Activated CD8-positive, alpha-beta T cell treated with anti-CD3 and anti-CD28 coated beads, Interleukin-2, amount 10 ng/mL, durations not matched to agents 7 days and 5 days (primary cell): Measurements from ENCODE around the gene PCDHA9. TPM values are rescaled to one million over a fixed set of nuclear protein-coding genes. Genes with fewer than 3 reads are reported as not detected.
"Not testable (repeated sequence)": the region's sequence is repeated elsewhere in the genome, so short reads cannot be mapped to it uniquely, and the experiment has no call there.

Source experiments
- ATAC-seq: fragments of 150-1000 bp; cut with Tn5 transposase; one replicate; pipeline ENCODE4 v1.10.0; 2021; ENCODE audit warnings: moderate library complexity
- CTCF ChIA-PET: fragments of 350-600 bp; sonication (Branson Sonifier 250); formaldehyde crosslinking; loops from one replicate; lab custom pipeline; 2021; ENCODE audit warnings: antibody characterized with exemption; lab: Charles Lee
- POLR2A ChIA-PET: fragments of 350-600 bp; sonication (Branson Sonifier 250); formaldehyde crosslinking; loops from one replicate; lab custom pipeline; 2021; ENCODE audit warnings: antibody characterized with exemption; lab: Charles Lee
- DNase-seq: peaks from one replicate; pipeline ENCODE4 v3.0.0-alpha.2; 2020
- H3K27ac Mint-ChIP-seq: one replicate; pipeline ENCODE4 v1.8.0; 2021; ENCODE audit warnings: mild to moderate bottlenecking, mixed read lengths
- H3K27me3 Mint-ChIP-seq: one replicate; pipeline ENCODE4 v1.8.0; 2021; ENCODE audit warnings: low read depth, mixed read lengths
- H3K36me3 Mint-ChIP-seq: one replicate; pipeline ENCODE4 v1.8.0; 2021; ENCODE audit warnings: low read depth, mixed read lengths
- H3K4me1 Mint-ChIP-seq: one replicate; pipeline ENCODE4 v1.8.0; 2021; ENCODE audit warnings: low read depth, mixed read lengths
- H3K4me3 Mint-ChIP-seq: one replicate; pipeline ENCODE4 v1.8.0; 2021; ENCODE audit warnings: mild to moderate bottlenecking, mixed read lengths
- H3K9me3 Mint-ChIP-seq: one replicate; pipeline ENCODE4 v1.8.0; 2022; ENCODE audit warnings: mixed read lengths; ENCODE audit not compliant: insufficient read depth
- total RNA-seq, 2 experiments: library from RNA; stranded (reverse); gene quantifications; one replicate each; pipeline ENCODE4 v1.2.3, GENCODE V29; 2021

PCDHA9 gene
- total RNA-seq, 2 experiments from 2014 or later, result not detected

DNA sequence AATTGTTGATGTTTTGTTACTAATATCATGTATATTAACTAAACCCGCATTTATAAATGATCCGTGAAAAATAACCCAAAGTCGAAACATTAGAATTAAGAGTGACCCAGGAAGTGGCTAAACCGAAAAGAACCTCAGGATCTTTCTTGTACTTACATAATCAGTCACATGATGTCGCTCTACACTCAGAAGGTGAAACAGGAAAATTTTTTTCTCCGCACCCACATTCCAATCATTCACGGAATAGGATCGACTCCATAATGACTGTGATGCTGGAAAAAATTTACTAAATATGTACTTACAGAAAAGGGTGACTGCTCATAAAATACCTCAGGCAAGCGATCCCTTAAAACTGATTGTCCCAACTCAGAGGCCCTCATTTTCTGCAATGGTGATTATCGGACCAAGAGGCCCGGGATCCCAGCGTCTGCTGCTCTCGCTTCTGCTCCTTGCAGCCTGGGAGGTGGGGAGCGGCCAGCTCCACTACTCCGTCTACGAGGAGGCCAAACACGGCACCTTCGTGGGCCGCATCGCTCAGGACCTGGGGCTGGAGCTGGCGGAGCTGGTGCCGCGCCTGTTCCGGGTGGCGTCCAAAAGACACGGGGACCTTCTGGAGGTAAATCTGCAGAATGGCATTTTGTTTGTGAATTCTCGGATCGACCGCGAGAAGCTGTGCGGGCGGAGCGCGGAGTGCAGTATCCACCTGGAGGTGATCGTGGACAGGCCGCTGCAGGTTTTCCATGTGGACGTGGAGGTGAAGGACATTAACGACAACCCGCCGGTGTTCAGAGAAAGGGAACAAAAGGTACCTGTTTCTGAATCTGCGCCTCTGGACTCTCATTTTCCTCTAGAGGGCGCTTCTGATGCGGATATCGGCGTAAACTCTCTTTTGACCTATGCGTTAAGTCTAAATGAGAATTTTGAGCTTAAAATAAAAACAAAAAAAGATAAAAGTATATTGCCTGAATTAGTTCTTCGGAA lies 27.2 kb downstream of the PCDHA9 start, which contains the start of gene PCDHA12:
Gene PCDHA12, plus strand, starts transcription at position 224 of the 981 bp plus-strand sequence. Its CDS starts 165 bp downstream, at position 389.
- ATAC-seq, result no peak
- H3K36me3 Mint-ChIP-seq, result no peaks in the 10 kb centered on the region
- no peak within 1 kb of the TSS for H3K27ac Mint-ChIP-seq
- POLR2A ChIA-PET, result no interaction called here
- H3K9me3 Mint-ChIP-seq, result peaks cover 15% of the 10 kb centered on the region
- H3K27me3 Mint-ChIP-seq, result no peaks in the 10 kb centered on the region
- CTCF ChIA-PET, result interaction anchor here (0.9 kb wide), 1 partner anchor 312 kb away, joined by 3 read pairs; the partner anchor contains the start of gene PCDHB9
- DNase-seq, result no peak
- H3K4me1 Mint-ChIP-seq, result no peaks in the 10 kb centered on the region
- H3K4me3 Mint-ChIP-seq, result no peak within 1 kb of the TSS

DNA sequence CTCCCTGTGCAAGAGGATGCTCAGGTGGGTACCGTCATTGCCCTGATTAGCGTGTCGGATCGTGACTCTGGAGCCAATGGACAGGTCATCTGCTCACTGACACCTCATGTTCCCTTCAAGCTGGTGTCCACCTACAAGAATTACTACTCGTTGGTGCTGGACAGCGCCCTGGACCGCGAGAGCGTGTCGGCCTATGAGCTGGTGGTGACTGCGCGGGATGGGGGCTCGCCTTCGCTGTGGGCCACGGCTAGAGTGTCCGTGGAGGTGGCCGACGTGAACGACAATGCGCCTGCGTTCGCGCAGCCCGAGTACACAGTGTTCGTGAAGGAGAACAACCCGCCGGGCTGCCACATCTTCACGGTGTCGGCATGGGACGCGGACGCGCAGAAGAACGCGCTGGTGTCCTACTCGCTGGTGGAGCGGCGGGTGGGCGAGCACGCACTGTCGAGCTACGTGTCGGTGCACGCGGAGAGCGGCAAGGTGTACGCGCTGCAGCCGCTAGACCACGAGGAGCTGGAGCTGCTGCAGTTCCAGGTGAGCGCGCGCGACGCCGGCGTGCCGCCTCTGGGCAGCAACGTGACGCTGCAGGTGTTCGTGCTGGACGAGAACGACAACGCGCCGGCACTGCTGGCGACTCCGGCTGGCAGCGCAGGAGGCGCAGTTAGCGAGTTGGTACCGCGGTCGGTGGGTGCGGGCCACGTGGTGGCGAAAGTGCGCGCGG lies 28.5 kb downstream of the PCDHA9 start:
- not testable (repeated sequence) for H3K4me3 Mint-ChIP-seq

GRCh38 chr5:140877262-140877581 lies 29.0 kb downstream of the PCDHA9 start:
- Mint-ChIP-seq H3K9me3 (peaks cover 13% of the 10 kb centered on the region), H3K27me3 (peaks cover 3% of the 10 kb centered on the region)
- CTCF ChIA-PET, result no interaction called here

More for the DNA sequence above, 28.5 kb downstream of the PCDHA9 start:
- CTCF ChIA-PET, H3K4me1 Mint-ChIP-seq, H3K36me3 Mint-ChIP-seq, H3K27me3 Mint-ChIP-seq, H3K27ac Mint-ChIP-seq, POLR2A ChIA-PET, ATAC-seq, DNase-seq: not testable (repeated sequence)
- H3K9me3 Mint-ChIP-seq, result peaks cover 15% of the 10 kb centered on the region

GRCh38 chr5:140881889-140882590 lies 33.9 kb downstream of the PCDHA9 start, which contains the start of gene PCDHA13:
Gene PCDHA13 (plus strand): TSS chr5:140882124. CDS start chr5:140882269, 145 bp downstream.
- Mint-ChIP-seq H3K9me3 (peaks cover 9% of the 10 kb centered on the region), H3K36me3 (no peaks in the 10 kb centered on the region), H3K27ac (no peak within 1 kb of the TSS), H3K27me3 (peaks cover 3% of the 10 kb centered on the region), H3K4me3 (no peak within 1 kb of the TSS), H3K4me1 (no peaks in the 10 kb centered on the region)
- CTCF ChIA-PET, result no interaction called here
- ATAC-seq (no peak), DNase-seq (no peak)
- POLR2A ChIA-PET, result no interaction called here

More at GRCh38 chr5:140877262-140877581, 29.0 kb downstream of the PCDHA9 start:
- no peak for ATAC-seq
- no peak overlapping the region for H3K27ac Mint-ChIP-seq
- no peak for DNase-seq
- POLR2A ChIA-PET, result no interaction called here
- no peaks in the 10 kb centered on the region for H3K4me1 Mint-ChIP-seq
- H3K36me3 Mint-ChIP-seq, result no peaks in the 10 kb centered on the region
- H3K4me3 Mint-ChIP-seq, result peak overlapping the region; percentile 8

GRCh38 chr5:140882591-140882899 lies 34.4 kb downstream of the PCDHA9 start:
- DNase-seq (no peak), ATAC-seq (no peak)
- peaks cover 3% of the 10 kb centered on the region for H3K27me3 Mint-ChIP-seq
- no peaks in the 10 kb centered on the region for H3K4me1 Mint-ChIP-seq
- no peak overlapping the region for H3K27ac Mint-ChIP-seq
- H3K9me3 Mint-ChIP-seq, result peaks cover 9% of the 10 kb centered on the region
- CTCF ChIA-PET, result no interaction called here
- H3K36me3 Mint-ChIP-seq, result no peaks in the 10 kb centered on the region
- POLR2A ChIA-PET, result no interaction called here
- H3K4me3 Mint-ChIP-seq, result no peak overlapping the region

GRCh38 chr5:140883373-140883772 lies 35.2 kb downstream of the PCDHA9 start:
- no peak for ATAC-seq
- Mint-ChIP-seq H3K27ac (no peak overlapping the region), H3K27me3 (peaks cover 3% of the 10 kb centered on the region), H3K36me3 (no peaks in the 10 kb centered on the region), H3K9me3 (peaks cover 9% of the 10 kb centered on the region), H3K4me3 (no peak overlapping the region), H3K4me1 (no peaks in the 10 kb centered on the region)
- CTCF ChIA-PET, result no interaction called here
- POLR2A ChIA-PET, result no interaction called here
- no peak for DNase-seq

DNA sequence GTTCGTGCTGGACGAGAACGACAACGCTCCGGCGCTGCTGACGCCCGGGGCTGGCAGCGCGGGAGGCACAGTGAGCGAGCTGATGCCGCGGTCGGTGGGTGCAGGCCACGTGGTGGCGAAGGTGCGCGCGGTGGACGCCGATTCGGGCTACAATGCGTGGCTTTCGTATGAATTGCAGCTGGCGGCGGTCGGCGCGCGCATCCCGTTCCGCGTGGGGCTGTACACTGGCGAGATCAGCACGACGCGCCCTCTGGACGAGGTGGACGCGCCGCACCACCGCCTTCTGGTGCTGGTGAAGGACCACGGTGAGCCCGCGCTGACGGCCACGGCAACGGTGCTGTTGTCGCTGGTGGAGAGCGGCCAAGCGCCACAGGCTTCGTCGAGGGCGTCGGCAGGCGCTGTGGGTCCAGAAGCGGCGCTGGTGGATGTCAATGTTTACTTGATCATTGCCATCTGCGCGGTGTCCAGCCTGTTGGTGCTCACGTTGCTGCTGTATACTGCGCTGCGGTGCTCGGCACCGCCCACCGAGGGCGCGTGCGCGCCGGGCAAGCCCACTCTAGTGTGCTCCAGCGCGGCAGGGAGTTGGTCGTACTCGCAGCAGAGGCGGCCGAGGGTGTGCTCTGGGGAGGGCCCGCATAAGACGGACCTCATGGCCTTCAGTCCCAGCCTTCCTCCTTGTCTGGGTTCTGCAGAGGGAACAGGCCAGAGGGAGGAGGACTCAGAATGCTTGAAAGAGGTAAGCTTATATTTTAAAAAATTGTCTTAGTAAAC lies 35.9 kb downstream of the PCDHA9 start:
- Mint-ChIP-seq H3K4me3 (no peak overlapping the region), H3K27me3 (peaks cover 3% of the 10 kb centered on the region), H3K9me3 (peaks cover 6% of the 10 kb centered on the region), H3K36me3 (no peaks in the 10 kb centered on the region), H3K4me1 (no peaks in the 10 kb centered on the region), H3K27ac (no peak overlapping the region)
- DNase-seq (no peak), ATAC-seq (no peak)
- ChIA-PET POLR2A (no interaction called here), CTCF (no interaction called here)

Other genes starting within 250 kb of the PCDHA9 start
- under 1 TPM; 0.42 to 0.45 TPM for gene CD14, start 215.2 kb upstream of the PCDHA9 start, total RNA-seq
- gene TMCO6, start 208.9 kb upstream of the PCDHA9 start, total RNA-seq, result 10 to 100 TPM; 30.5 to 36.5 TPM
- gene NDUFA2, start 200.8 kb upstream of the PCDHA9 start, total RNA-seq, result 10 to 100 TPM; 81.6 to 84.0 TPM
- gene IK, start 200.6 kb upstream of the PCDHA9 start, total RNA-seq, result 100 to 1,000 TPM in 1 of 2 experiments, 10 to 100 TPM in 1; 92.1 to 104 TPM
- gene WDR55, start 183.5 kb upstream of the PCDHA9 start, total RNA-seq, result 10 to 100 TPM; 40.1 to 41.1 TPM
- gene DND1, start 174.8 kb upstream of the PCDHA9 start, total RNA-seq, result 1 to 10 TPM; 3.1 to 4.1 TPM
- 10 to 100 TPM; 81.6 to 87.6 TPM for gene HARS1, start 157.0 kb upstream of the PCDHA9 start, total RNA-seq
- gene HARS2, start 156.9 kb upstream of the PCDHA9 start, total RNA-seq, result 10 to 100 TPM; 27.3 to 29.0 TPM
- 10 to 100 TPM; 43.3 to 47.4 TPM for gene ZMAT2, start 147.9 kb upstream of the PCDHA9 start, total RNA-seq
- not detected for gene PCDHA1, start 62.2 kb upstream of the PCDHA9 start, total RNA-seq
- not detected for gene PCDHA2, start 53.5 kb upstream of the PCDHA9 start, total RNA-seq
- gene PCDHA3, start 47.3 kb upstream of the PCDHA9 start, total RNA-seq, result not detected
- gene PCDHA4, start 41.3 kb upstream of the PCDHA9 start, total RNA-seq, result not detected
- gene PCDHA5, start 26.8 kb upstream of the PCDHA9 start, total RNA-seq, result not detected
- gene PCDHA6, start 20.4 kb upstream of the PCDHA9 start, total RNA-seq, result not detected
- gene PCDHA7, start 14.1 kb upstream of the PCDHA9 start, total RNA-seq, result not detected
- gene PCDHA8, start 7.2 kb upstream of the PCDHA9 start, total RNA-seq, result not detected
- gene PCDHA10, start 7.5 kb downstream of the PCDHA9 start, total RNA-seq, result not detected
- not detected for gene PCDHA11, start 20.6 kb downstream of the PCDHA9 start, total RNA-seq
- gene PCDHA12, start 26.9 kb downstream of the PCDHA9 start, total RNA-seq, result not detected
- not detected for gene PCDHA13, start 33.7 kb downstream of the PCDHA9 start, total RNA-seq
- not detected for gene PCDHAC1, start 77.9 kb downstream of the PCDHA9 start, total RNA-seq
- not detected for gene PCDHAC2, start 118.1 kb downstream of the PCDHA9 start, total RNA-seq
- not detected for gene PCDHB1, start 203.0 kb downstream of the PCDHA9 start, total RNA-seq
- not detected for gene PCDHB2, start 246.2 kb downstream of the PCDHA9 start, total RNA-seq